ENCODE data around the gene CNST. TPM values are rescaled to one million over a fixed set of nuclear protein-coding genes. Genes with fewer than 3 reads are reported as not detected.

The CNST gene
- total and polyA plus RNA-seq, 2 of the 13 experiments (the other 11 are each of a cell fraction or from before 2014, with no cell fraction given), result 6.3 to 12.4 TPM

- TF ChIP-seq ZNF280D (CRISPR knock-in tag; IDR thresholded peaks at IDR 0.05), result no peak
- TF ChIP-seq MYPOP (CRISPR knock-in tag; IDR thresholded peaks at IDR 0.05), result peak; percentile 43; the same call in 1 of the 2 replicates
- no peak for TF ChIP-seq FOXM1 (CRISPR knock-in tag; IDR thresholded peaks at IDR 0.05)
- TF ChIP-seq ZFP90 (CRISPR knock-in tag; IDR thresholded peaks at IDR 0.05; ENCODE audit: borderline replicate concordance), result peak; percentile 74; the same call in 1 of the 2 replicates
- TF ChIP-seq PAX8 (CRISPR knock-in tag; IDR thresholded peaks at IDR 0.05; ENCODE audit: borderline replicate concordance), result no peak
- TF ChIP-seq CEBPG (CRISPR knock-in tag; IDR thresholded peaks at IDR 0.05), result peak; percentile 7; the same call in 1 of the 2 replicates
- peak; percentile 67; the same call in 1 of the 2 replicates for TF ChIP-seq FOXA3 (CRISPR knock-in tag; IDR thresholded peaks at IDR 0.05)
- no peak for TF ChIP-seq ZNF572 (CRISPR knock-in tag; IDR thresholded peaks at IDR 0.05)
- peak; percentile 38 for TF ChIP-seq TEAD3 (CRISPR knock-in tag; optimal IDR thresholded peaks at IDR 0.05; ENCODE audit: borderline replicate concordance)
- TF ChIP-seq, protein P1, sequence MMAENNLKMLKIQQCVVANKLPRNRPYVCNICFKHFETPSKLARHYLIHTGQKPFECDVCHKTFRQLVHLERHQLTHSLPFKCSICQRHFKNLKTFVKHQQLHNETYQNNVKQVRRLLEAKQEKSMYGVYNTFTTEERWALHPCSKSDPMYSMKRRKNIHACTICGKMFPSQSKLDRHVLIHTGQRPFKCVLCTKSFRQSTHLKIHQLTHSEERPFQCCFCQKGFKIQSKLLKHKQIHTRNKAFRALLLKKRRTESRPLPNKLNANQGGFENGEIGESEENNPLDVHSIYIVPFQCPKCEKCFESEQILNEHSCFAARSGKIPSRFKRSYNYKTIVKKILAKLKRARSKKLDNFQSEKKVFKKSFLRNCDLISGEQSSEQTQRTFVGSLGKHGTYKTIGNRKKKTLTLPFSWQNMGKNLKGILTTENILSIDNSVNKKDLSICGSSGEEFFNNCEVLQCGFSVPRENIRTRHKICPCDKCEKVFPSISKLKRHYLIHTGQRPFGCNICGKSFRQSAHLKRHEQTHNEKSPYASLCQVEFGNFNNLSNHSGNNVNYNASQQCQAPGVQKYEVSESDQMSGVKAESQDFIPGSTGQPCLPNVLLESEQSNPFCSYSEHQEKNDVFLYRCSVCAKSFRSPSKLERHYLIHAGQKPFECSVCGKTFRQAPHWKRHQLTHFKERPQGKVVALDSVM (CRISPR knock-in tag; IDR thresholded peaks at IDR 0.05), result 0 out of 2 replicates have a peak, but pooled peaks have one; percentile 17
- TF ChIP-seq, protein P2, sequence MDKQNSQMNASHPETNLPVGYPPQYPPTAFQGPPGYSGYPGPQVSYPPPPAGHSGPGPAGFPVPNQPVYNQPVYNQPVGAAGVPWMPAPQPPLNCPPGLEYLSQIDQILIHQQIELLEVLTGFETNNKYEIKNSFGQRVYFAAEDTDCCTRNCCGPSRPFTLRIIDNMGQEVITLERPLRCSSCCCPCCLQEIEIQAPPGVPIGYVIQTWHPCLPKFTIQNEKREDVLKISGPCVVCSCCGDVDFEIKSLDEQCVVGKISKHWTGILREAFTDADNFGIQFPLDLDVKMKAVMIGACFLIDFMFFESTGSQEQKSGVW (CRISPR knock-in tag; IDR thresholded peaks at IDR 0.05; ENCODE audit: borderline replicate concordance), result no peak
- TF ChIP-seq SYNCRIP (IDR thresholded peaks at IDR 0.05; ENCODE audit: insufficient read depth, low read depth, low read length), result no peak
- TF ChIP-seq ZNF576 (CRISPR knock-in tag; IDR thresholded peaks at IDR 0.05), result no peak
- no peak for TF ChIP-seq NFRKB (IDR thresholded peaks at IDR 0.05)
- no peak for TF ChIP-seq ZNF296 (CRISPR knock-in tag; conservative IDR thresholded peaks at IDR 0.05)
- TF ChIP-seq RAD51 (IDR thresholded peaks at IDR 0.05; ENCODE audit: borderline replicate concordance), result no peak
- no peak for TF ChIP-seq ZNF138 (CRISPR knock-in tag; IDR thresholded peaks at IDR 0.05; ENCODE audit: low read depth)
- TF ChIP-seq TCF7L2 (IDR thresholded peaks at IDR 0.05; ENCODE audit: low read depth, low read length), result no peak
- TF ChIP-seq NCOA1 (CRISPR knock-in tag; IDR thresholded peaks at IDR 0.05), result 0 out of 2 replicates have a peak, but pooled peaks have one; percentile 47
- no peak for TF ChIP-seq ZNF83 (CRISPR knock-in tag; IDR thresholded peaks at IDR 0.05; ENCODE audit: borderline replicate concordance)
- peak; percentile 62; the same call in 1 of the 2 replicates for TF ChIP-seq ZNF614 (CRISPR knock-in tag; IDR thresholded peaks at IDR 0.05; ENCODE audit: borderline replicate concordance)
- no peak for TF ChIP-seq TRIM22 (IDR thresholded peaks at IDR 0.05)
These were observed 133.0 kb downstream of the CNST start (continued) for GRCh38 chr1:246699095-246699735.

Measured in HepG2 (cell line).